Erythroblast (primary cell): Measurements from ENCODE around the gene IGF2BP1.

Experiments used
- GATA1 ChIP-seq: IDR thresholded peaks from 2 replicates; pipeline ENCODE4 v1.6.1; 2011; ENCODE audit warnings: low read depth, mild to moderate bottlenecking, control low read depth, low read length, moderate library complexity
- POLR2A ChIP-seq: IDR thresholded peaks from 2 replicates; pipeline ENCODE4 v1.6.1; 2011; ENCODE audit warnings: mild to moderate bottlenecking, low read length

DNA sequence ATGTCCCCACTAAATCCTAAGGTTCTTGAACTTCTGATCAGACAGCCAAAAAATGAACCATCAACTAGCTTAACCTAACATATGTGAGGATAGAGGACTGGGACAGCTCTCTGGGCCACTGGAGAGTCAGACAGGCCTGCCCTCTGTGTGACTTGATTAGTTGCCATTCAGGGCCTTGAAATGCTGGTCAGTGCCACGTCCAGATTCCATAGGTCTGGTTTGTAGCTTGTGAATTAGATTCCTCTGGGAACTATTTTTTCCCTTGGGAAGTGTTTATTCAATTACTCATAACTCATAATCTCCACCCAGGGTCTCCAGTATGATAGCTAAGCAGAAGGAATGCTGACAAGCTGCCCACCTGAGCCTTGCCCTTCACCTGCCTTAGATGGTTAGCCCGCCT, 48.2 kb downstream of the IGF2BP1 start:
- TF ChIP-seq POLR2A (no peak), GATA1 (no peak)
